ENCODE results near the gene SLC47A2.
"Not testable (repeated sequence)": the region's sequence is repeated elsewhere in the genome, so short reads cannot be mapped to it uniquely, and the experiment has no call there.

The SLC47A2 gene, protein sequence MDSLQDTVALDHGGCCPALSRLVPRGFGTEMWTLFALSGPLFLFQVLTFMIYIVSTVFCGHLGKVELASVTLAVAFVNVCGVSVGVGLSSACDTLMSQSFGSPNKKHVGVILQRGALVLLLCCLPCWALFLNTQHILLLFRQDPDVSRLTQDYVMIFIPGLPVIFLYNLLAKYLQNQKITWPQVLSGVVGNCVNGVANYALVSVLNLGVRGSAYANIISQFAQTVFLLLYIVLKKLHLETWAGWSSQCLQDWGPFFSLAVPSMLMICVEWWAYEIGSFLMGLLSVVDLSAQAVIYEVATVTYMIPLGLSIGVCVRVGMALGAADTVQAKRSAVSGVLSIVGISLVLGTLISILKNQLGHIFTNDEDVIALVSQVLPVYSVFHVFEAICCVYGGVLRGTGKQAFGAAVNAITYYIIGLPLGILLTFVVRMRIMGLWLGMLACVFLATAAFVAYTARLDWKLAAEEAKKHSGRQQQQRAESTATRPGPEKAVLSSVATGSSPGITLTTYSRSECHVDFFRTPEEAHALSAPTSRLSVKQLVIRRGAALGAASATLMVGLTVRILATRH

DNA sequence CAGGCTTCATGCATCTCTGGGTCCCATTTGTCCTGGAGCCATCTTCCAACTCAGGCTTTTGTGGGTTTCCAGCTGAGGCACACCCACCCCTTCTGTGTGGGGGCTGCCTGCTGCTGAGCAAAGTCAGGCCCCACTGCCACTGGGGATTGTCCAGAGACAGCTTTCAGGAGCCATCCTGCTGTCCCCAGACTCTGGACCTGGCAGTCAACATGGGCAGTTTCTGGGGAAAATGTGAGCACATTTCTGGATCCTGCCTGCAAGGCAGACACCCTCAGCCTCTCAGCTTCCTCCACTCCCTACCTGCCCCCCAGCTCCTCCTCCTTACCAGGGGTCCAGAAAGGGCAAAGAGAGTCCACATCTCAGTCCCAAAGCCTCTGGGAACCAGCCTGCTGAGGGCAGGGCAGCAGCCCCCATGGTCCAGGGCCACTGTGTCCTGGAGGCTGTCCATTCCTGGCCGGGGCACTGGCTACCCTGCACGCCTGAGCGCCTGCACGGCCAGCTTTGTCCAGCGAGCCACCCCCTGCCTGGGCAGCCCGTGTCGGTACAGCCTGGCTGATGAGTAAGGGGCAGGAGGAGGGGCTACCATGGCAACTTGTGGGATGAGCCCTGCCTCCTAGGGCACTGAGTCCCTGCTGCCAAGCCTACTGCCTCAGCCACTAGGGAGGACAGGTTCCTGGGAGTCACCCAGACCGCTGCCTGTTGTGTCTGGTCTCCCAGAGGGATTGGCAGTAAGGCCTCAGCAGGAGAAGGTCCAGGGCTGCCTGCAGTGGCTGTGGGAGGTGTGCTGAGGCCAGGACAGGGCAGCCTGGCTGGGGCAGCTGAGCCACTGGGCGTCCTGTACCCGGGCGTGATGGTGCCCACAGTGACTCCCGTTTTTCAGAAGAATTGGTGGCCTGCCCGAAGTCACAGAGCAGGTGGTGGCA, at the start of gene SLC47A2:
TSS of gene SLC47A2 (minus strand) at position 477 of the 923 bp plus-strand sequence. CDS start at position 448, 29 bp downstream.
- no peak for DNase-seq (ENCODE audit: extremely low read depth in 1 of 2, low read depth in 1 of 2)

DNA sequence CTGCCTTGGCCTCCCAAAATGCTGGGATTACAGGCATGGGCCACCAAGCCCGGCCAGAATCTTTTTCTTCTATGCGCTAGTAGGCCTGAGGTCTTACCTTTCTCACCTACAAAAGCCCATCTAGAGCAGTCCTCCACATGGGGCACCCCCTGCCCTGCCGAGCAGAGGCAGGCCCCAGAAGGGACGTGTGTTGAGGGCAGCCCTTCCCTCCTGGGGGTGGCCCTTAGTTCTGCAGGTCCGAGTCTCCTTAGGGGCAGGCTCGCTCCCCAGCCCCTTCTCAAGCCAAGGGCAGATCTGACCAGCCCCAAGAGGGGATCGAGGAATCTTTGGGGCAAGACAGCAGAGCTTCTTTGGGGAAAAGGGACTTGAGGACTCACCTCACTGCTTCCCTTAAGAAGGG, 49.6 kb upstream of the SLC47A2 start:
- no peak for DNase-seq (ENCODE audit: extremely low read depth in 1 of 2, low read depth in 1 of 2)

DNA sequence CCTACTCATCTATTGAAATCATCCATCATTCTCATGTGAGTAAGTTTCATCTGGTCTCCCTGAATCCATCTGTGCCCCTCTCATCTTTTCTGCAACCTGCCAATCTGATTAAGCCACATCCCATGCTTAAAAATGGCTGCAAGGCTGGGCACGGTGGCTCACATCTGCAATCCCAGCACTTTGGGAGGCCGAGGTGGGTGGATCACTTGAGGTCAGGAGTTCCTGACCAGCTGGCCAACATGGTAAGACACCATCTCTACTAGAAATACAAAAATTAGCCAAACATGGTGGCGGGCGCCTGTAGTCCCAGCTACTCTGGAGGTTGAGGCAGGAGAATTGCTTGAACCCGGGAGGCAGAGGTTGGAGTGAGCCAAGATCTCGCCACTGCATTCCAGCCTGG, 47.6 kb upstream of the SLC47A2 start:
- not testable (repeated sequence) for DNase-seq (ENCODE audit: extremely low read depth in 1 of 2, low read depth in 1 of 2)

DNA sequence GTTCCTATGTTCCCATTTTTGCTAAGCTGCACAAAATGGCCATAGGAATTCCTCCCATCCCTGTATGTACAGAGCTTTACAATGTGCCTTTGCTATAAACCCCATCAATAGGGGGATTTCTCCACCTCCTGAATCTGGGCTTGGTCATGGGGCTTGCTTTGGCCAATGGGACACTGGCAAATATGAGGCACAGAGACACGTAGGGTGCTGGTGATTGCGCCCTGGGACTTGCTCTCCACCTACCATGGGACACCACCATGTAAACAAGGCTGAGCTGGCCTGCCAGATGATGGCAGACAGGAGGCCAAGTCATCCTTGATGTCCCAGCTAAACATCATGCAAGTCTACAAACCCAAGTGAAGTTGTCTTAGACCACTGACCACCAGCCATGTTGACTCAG, 47.0 kb upstream of the SLC47A2 start:
- DNase-seq (ENCODE audit: extremely low read depth in 1 of 2, low read depth in 1 of 2), result no peak

DNA sequence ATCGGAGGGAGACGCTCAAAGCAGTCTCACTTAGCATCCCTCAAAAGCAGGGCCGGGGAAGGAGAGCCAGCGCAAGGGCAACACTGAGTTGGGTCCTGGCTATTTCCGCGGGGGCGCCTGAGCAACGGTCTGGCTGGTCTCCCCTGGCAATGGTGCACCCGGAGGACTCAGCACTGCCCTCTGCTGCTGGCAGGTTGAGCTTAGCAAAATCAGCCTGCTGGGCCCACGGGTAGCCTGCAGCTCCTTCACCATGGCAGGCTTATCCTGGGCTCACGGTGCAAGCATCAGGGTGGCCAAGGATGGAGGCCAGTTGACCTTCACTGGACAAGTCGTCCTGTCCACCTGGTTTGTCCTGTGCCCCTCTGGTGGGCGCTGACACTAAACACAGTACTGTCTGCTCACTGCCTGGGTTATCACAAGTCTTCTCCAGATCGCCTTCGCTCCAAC, 46.2 kb upstream of the SLC47A2 start:
- peak; percentile 24 to 37 for DNase-seq (ENCODE audit: extremely low read depth in 1 of 2, low read depth in 1 of 2)

DNA sequence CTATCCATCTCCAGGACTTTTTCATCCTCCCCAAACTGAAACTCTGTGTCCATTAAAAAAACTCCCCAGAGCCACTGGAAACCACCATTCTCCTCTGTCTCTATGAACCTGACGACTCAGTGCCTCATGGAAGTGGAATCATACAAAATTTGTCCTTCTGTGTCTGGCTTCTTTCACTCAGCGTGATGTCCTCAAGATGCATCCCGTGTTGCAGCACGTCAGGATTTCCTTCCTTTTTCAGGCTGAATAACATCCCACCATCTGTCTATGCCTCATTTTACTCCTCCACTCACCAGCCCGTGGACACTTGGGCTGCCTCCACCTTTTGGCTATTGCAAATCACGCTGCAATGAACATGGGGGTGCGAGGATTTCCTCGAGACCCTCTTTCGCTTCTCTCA, 44.4 kb upstream of the SLC47A2 start:
- DNase-seq (ENCODE audit: extremely low read depth in 1 of 2, low read depth in 1 of 2), result no peak

DNA sequence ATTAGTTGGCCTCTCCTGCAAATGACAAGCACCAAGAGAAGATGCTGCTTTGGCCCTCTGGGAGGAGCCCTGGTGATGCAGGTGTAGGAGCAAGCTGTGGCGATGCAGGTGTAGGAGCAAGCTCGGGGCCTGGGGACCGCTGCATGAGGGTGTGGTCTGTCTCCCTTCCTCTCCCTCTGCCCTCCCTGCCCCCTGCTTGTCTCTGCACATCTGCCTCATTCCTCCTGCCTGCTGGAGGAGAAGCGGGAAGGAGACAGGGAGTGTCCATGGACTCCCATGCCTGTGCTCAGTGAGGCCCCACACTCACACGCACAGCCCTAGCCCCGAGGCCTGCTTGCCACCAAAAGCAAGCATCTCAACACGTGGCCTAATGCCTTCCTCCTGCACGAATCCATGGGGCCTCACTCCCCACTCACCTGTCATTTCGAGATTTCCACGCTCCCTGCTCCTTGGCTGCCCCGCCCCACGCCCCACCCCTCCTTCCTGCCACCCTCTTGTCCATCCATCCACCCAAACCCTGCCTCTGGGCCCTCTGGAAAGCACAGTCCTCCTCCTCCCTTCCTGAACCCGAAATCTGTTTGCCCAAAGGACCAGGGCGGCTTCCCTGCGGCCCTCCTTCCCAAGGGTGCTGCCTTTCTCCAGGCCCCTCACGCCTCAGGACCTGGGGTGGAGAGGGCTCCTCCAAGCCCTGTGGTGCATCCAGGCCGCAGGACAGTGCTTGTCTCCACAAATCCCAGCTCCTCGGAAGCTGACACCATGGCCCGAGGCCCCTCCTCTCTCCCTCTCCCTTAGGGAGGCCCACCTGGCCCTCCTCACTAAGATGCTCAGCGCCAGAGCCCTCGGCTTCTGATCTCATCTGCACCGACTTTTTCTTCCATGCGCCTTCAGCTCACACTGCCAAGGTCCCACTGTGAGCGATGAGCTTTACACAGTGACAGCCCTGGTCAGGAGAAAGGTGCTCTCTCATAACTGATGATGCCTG, 43.5 kb upstream of the SLC47A2 start:
- DNase-seq (ENCODE audit: extremely low read depth in 1 of 2, low read depth in 1 of 2), result no peak

DNA sequence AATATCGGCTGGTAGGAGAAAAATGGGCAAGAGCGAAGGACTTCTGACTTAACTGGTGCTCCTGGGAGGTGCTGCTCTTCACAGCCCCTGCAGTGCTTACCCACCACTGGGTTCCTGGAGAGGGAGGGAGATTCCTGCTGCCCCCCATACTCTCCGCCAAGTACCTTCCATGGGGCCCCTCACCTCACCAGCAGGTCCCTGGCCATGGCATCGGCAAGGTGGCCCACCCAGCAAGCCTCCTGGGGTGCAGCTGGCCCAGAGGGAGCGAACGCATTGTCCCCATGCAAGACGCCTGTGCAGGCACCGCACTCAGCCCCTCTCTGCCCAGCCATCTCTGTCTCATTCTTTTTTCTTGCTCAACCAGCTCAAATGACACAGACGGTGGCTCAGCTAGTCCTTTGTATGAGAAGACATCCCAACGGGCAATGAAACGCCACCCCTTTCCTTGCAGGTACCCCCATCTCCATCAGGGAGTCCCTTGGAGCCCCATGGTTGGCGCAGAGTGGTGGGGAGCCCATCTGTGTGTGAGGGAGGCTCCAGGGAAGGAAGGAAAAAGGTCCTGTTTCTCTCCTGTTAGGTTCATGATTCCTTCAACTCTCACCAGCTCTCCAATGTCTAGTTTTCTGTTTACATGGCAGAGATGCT, 41.3 kb upstream of the SLC47A2 start:
- DNase-seq (ENCODE audit: extremely low read depth in 1 of 2, low read depth in 1 of 2), result no peak

DNA sequence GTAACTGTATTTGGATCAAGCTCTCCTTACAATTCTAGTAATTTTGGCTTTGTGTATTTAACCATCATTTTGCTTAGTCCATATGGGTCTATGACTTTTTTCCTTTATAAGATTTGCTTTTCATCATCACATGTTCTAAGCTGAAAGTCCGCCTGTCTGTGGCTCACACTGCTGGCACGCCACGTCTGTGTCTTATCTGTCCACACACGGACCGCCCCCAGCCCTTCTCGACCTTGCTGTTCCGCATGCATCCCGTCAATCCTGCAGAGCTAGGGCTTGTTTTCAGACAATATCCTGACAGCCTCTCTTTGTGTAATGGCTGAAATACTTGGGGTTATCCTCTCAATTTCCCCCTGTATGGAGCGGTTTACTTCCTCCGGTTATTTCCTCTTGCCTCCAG, 40.2 kb upstream of the SLC47A2 start:
- DNase-seq (ENCODE audit: extremely low read depth in 1 of 2, low read depth in 1 of 2), result no peak

DNA sequence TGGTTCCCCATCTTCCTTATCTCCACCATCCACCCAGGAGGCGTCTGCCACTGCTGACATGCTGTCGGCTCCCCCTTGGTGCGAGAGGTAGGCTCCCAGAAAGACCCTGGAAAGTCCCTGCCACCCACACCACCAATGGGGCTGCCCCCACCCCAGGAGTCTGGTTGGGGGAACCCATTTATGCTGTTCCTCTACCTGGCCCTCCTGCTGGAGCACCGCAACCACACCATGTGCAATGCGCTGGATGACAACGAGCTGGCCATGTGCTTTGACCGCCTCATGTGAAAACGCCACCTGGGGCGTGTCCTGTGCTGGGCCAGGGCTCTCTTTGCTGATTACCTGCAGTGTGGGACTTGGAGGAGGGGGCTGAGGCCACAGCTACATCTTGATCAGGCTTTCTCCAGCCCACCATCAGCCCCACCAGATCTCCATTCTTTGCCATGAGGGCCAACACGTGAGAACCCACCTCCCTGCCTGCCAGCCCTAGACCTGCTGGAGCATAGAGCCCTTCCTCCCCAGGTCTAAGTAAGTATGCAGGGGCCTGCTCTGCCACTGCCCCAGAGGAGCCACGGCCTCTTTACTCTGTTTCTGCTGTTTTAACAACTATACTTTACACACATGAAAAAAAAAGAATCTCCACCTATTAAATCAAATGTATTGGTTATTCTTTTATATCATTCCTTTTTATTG, 39.6 kb upstream of the SLC47A2 start:
- DNase-seq (ENCODE audit: extremely low read depth in 1 of 2, low read depth in 1 of 2), result no peak

DNA sequence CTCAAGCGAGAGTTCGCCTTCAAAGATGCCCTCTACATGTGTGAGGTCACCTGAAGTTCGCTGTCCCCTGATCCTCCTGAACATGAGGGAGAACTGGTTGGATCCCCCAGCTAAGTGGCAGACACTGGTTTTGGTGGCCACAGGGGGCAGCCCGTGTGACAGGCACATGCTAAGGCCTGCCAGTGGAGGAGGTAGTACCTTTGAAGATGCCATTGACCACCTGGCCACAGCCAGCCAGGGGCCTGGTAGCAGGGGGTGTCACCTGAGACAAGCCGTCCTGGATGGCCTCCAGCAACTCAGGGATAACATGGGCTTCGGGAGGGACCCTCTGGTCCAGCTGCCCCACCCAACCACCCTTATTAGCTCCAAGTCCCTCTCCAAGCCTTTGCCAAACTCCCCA, 39.0 kb upstream of the SLC47A2 start:
- no peak for DNase-seq (ENCODE audit: extremely low read depth in 1 of 2, low read depth in 1 of 2)

DNA sequence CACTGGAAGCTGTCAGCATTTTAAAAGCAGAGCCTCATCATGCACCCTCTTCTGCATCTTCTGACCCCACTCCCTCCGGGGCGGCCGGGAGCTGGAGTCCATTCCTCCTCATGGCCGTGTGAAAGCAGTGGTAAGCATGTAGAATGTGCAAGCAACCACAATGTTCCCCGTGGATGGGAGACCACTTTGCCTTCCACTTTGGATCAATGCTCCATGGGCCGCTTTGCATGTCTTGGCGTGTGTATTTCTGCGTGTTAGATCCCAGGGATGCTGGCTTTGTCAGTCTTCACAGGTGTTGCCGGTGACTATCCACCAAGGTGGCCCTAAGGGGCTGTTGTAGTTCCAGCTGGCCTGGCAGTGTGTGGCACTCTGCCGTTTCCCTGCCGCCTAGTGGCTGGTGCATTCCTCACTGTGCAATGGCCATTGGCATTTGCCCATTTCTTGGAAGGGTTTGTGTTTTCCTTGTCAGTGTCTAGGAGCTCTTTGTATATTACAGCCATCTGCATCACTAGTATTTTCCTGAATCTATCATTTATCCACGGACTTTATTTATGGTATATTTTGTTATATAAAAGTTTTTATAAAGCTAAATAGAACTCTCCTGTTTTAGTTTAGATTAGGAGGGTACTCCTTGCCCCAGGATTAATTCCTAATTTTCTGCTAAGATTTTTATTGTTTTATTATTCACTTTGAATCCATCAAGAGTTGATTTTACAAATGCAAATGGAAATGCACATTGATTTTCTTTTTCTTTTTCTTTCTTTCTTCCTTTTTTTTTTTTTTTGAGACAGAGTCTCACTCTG, 37.5 kb upstream of the SLC47A2 start:
- no peak for DNase-seq (ENCODE audit: extremely low read depth in 1 of 2, low read depth in 1 of 2)

DNA sequence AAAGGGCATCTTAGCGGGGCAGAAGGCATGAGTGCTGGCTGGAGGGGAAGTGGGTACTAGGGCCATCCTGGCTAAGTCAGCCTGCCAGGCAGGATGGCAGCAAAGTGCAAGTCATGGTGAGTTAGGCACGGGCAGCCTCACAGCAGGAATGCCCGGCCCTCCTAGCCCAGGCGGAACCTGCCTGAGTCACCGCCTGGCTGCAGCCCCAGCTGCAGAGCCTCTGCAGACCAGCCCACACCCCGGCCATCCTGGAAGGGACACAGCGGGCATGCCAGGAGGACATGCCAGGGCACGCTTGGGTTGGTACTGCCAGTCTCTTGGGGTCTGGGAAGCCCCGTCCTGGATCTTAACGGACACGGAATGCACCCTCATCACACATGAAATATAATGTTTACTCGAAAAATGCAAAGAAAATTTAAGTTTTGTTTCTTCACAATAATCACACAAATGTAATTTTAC, 36.7 kb upstream of the SLC47A2 start:
- DNase-seq (ENCODE audit: extremely low read depth in 1 of 2, low read depth in 1 of 2), result no peak

DNA sequence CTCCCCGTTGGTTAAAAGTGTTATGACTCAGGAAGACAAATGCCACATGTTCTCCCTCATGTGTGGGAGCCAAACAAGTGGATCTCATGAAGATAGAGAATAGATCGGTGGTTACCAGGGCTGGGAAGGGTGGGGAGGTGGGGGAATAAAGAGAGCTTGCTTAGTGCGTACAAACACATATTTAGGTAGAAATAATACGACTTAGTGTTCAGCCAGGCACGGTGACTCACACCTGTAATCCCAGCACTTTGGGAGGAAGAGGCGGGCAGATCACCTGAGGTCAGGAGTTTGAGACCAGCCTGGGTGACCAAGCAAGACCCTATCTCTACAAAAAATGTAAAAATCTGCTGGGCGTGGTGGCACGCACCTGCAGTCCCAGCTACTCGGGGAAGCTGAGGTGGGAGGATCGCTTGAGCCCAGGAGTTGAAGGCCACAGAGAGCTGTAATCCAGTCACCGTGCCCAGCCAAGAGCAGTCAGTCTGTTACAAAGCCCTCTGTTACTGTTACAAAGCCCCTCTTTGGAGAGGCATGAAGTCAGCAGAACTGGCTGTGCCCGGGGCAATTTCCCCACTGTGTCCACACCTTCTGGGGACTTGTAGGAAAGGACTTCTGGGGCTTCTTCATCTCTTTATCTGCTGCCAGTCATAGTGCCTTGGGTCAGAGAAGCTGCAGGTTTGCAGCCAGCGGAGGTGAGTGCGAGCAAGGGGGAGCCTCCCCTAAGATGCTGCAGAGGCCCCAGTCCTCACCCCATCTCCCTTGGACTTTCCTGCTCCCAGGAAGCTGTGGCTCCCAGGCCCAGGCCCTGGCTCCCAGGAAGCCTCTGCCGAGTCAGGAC, 36.0 kb upstream of the SLC47A2 start:
- DNase-seq (ENCODE audit: extremely low read depth in 1 of 2, low read depth in 1 of 2), result no peak

DNA sequence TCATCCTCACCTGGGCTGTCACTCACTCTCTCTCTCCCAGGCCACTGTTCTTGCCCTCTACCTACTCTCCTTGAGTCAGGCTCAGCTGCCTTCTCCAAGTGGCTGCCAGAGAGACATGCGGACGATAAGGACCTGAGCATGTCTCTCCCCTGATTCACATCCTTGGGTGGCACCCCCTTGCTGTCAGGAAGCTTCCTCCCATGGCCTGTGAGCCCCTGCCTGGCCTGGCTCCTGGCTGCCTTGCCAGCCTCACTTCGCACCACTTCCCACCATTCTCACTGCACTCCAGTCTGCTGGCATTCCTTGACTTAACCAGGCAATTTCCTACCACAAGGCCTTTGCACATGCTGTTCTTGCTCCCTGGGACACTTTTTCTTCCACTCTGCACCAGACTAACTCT, 34.5 kb upstream of the SLC47A2 start:
- DNase-seq (ENCODE audit: extremely low read depth in 1 of 2, low read depth in 1 of 2), result no peak

DNA sequence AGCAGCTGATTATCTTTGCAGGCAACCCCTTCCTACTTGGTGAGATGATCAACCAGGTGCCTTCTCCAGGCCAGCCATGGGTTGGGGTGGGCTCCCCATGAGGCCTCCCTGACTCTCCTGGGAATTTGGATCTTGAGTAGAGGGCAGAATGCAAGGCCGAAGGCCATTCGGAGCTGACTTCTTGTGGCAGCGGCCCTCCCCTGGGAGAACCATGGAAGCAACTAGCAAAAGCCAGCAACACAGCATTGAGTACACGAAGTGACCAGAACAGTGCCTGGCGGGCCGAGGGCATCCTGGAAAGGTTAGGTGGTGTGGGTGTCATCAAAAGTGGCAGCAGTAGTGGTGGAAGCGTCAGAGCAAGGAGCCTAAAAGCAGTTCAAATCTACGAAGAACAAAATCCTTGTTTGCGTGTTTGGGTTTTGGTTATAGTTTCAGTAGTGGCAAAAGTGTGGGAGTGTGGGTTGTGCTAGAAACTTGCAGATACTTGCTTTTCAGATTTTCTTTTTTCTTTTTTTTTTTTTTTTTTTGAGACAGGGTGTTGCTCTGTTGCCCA, 33.7 kb upstream of the SLC47A2 start:
- no peak for DNase-seq (ENCODE audit: extremely low read depth in 1 of 2, low read depth in 1 of 2)

DNA sequence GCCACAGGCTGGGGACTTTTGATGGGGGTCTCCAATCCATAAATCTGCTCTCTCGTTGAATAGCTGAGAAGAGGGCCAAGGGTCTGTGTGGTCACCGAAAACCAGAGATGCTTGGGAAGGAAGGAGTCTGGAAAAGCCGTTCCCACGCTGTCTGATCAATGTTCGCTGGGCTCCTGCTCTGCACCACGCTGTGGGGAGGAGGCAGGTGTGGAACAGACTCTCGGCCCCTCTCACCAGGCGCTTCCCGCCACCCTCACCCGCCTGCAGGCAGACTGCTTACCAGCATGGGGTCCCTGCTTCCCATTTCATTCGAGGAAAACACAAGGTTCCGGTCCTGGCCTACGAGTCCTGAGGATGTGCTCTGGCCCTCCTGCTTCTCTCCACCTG, 32.4 kb upstream of the SLC47A2 start:
- no peak for DNase-seq (ENCODE audit: extremely low read depth in 1 of 2, low read depth in 1 of 2)

All from stimulated activated CD8-positive, alpha-beta memory T cell treated with anti-CD3 and anti-CD28 coated beads, Interleukin-7, amount 100 ng/mL, for 48 hours (primary cell).